Hindlimb muscle (tissue), 1 donor: ENCODE measurements around the gene PRR12. TPM values are rescaled to one million over a fixed set of nuclear protein-coding genes. Genes with fewer than 3 reads are reported as not detected.
A peak's percentile ranks its signal among the peaks of the same experiment; 100 is the strongest.
"Not testable (repeated sequence)": the region's sequence is repeated elsewhere in the genome, so short reads cannot be mapped to it uniquely, and the experiment has no call there.

ENCODE experiments used
- DNase-seq: peaks from one replicate; pipeline ENCODE4 v3.0.0-alpha.2; 2013
- polyA plus RNA-seq: library from polyadenylated mRNA; unstranded; fragments of 120-200 nt; gene quantifications from one replicate; pipeline ENCODE4 v1.2.1, GENCODE V29; 2013; ENCODE audit not compliant: insufficient read length

Gene PRR12
- polyA plus RNA-seq, 1 donor: 23.3 TPM

DNA sequence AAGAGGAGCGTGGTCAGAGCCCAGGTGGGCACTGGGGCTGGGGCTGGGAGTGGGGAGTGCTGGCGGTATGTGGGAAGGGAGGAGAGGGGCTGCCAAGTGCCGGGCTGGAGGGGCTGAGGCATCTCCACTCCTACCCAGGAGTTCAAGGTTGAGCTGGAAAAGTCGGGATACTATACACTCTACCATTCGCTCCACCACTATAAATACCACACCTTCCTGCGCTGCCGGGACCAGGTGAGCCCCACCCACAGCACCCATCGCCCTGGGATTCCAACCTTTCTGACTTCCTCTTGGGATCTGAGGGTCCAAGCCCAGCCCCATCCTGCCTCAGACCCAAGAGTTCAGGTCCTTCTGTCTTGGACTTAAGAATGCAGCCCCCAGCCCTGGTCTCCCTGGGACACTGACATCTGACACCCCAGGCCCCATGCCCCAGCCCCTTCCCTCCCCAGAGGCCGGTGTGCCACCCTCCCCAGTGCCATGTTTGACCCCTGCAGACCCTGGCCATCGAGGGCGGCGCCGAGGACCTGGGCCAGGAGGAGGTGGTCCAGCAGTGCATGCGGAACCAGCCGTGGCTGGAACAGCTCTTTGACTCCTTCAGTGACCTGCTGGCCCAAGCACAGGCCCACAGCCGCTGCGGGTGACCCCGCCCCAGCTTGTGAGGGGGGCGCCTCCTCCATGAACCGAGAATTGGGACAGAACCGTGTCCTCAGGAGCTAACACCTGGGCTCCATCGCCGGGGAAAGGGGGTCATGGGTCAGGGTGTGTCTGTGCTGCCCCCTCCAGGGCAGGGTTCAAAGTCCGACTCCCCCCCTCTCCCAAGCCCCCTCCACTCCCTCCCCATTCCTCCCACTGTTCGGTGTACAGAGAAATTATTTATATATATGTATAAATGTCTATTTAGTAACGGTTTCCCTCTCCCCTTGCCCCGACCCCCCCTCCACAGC is 34.3 kb downstream of the PRR12 start:
- DNase-seq: no peak

DNA sequence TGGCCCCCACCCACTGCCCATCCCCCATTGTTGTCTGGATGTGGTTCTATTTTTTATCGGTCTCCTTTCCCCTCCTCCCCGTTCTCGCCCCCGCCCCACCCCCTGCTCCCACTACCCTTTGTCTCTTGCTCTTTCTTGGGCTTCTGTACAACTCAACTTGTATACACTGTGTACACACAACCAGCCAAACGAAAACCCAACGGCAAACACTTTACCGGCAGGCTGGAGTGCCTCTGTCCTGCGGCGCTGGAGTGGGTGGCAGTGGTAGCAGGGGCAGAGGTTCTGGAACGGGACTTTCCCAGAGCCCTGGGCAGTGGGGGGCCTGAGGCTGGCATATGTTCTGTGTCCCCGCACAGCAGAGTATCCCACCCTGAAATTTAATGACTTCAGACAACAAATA is 35.2 kb downstream of the PRR12 start:
- no peak for DNase-seq

DNA sequence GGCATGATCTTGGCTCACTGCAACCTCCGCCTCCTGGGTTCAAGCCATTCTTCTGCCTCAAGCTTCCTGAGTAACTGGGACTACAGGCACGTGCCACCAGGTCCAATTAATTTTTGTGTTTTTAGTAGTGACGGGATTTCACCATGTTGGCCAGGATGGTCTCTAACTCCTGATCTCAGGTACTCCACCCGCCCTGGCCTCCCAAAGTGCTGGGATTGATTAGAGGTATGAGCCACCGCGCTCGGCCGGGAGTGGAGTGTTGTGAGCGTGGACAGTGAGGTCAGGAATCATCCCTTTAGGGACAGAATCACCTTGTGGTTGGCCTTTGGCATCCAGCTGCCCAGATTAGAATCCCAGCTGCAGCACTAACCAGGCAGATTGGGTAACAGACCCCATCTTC is 38.7 kb downstream of the PRR12 start:
- no peak for DNase-seq

DNA sequence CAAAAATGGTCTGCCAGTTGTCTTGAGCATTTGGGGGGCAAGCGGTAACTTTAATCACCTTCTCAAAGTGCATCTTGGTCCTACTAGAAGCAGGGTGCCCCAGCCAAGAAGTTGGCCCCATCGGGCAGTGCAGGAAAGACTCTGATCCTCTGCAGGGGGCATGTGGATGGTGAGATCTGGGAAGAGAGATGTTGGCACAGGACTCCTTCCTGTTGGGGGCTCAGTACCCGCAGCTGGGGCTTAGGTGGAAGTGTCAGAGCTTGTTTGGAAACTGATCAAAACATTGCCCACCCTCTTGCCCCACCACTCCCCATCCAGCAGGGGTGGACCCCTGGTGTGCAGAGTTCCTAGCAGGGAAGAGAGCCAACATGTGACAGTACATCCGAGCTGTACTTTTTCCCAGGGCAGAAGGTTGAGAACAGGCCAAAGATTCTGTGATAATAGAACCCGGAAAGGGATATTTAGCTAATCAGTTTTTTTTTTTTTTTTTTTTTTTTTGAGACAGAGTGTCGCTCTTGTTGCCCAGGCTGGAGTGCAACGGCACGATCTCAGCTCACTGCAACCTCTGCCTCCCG is 40.1 kb downstream of the PRR12 start:
- DNase-seq: no peak

DNA sequence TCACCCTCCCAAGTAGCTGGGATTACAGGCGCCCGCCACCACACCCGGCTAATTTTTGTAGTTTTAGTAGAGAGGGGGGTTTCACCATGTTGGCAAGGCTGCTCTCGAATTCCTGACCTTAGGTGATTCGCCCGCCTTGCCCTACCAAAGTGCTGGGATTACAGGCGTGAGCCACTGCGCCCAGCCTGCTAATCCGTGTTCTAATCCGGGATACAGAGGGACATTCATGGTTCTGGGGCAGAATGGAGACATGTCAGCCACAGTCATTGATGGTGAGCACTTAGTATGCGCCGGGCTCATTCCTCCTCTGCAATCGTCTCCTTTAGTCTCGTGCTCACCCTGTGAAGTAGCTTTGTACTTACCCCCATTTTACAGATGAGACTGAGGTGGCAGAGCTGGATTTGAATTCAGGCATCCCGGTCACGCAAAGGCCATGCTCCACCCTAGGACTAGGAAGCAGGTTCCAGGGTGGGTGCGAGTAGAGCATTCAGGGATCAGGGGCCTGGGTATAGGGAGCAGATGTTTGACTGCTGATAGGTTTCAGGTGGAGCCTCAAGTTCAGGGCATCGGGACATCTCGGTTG is 40.7 kb downstream of the PRR12 start:
- DNase-seq: no peak

DNA sequence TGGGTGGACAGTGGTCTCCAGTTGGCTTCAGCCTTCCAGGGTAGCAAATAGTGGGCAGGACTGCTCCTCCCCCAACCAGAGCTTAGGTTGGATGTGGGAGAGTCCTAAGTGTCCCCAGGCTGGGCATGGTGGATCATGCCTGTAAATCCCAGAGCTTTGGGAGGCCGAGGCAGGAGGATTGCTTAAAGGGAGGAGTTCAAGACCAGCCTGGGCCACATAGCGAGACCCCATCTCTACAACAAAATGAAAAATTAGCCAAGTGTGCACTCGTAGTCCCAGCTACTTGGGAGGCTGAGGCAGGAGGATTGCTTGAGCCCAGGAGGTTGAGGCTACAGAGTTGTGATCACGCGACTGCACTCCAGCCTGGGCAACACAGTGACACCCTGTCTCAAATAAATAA is 41.6 kb downstream of the PRR12 start:
- DNase-seq: no peak

DNA sequence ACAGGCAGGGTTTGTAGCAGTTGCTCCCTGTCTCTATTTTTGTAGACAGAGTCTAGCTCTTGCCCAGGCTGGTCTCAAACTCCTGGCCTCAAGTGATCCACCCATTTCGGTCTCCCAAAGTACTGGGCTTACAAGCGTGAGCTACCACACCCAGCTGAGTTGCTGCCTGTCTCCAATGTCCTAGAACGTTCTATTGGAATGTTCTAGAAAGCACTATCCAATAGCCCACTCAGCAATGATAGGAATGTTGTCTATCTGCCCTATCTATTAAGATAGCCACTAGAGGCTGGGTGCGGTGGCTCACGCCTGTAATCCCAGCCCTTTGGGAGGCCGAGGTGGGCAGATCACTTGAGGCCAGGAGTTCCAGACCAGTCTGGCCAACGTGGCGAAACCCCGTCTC is 42.3 kb downstream of the PRR12 start:
- DNase-seq: not testable (repeated sequence)

DNA sequence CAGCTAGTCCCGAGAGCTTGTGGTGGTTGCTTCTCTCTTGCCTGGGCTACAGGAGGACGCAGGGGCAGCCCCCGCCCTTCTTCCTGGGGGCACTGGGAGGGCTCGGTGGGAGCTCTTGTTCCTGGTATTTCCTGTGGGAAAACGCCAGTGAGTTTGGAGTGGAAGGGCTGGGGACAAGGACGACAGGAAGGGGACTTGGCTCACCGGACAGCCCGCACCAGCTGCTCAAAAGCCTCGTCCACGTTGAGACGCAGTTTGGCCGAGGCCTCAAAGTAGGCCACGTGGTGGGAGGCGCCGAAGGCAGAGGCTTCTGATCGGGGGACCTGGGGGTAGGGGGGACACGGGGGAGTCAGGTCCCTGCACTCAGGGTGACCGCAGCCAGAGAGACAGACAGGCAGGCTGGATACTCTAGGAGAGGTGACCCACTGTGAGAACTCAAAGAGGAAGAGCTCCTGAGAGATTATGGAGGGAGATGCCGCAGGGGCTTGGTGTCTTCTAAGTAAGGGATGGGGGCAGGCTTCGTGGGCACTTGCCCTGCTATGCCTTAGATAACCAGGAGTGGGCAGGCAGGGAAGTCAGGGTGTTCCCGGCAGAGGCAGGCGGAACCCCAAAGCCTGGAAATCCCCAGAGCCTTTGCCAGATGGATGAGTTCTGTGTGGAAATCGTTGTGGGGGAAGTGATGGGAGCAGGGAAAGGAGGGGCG is 44.7 kb downstream of the PRR12 start:
- DNase-seq: no peak

DNA sequence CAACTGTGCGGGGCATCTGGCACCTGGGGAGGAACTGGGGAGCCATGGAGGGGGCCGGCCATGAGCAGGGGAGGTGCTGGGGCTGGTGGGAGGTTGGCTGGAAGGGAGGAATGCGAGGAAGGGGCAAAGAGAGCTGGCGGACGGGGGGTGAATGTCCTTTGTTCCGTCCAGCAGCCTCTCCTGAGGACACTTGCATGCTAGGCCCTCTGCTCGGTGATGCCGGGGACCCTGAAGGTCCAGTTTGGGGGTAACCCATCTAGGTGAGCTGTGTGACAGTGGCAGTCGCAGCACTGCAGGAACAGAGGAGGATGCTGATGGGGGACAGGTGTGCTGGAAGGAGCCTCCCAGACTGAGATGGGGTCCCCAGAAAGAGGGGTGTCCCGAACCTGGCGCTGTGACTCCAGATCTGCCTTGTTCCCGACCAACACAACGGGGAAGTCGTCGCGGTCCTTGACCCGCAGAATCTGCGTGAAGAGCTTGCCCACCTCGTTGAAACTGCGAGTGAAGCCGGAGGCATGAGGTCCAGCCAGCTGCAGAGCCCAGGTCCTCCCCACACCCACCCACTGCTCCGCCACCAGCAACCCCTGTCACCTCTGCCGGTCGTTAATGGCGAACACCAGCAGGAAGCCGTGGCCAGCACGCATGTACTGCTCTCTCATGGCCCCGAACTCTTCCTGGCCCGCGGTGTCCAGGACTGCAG is 45.4 kb downstream of the PRR12 start:
- DNase-seq: no peak

DNA sequence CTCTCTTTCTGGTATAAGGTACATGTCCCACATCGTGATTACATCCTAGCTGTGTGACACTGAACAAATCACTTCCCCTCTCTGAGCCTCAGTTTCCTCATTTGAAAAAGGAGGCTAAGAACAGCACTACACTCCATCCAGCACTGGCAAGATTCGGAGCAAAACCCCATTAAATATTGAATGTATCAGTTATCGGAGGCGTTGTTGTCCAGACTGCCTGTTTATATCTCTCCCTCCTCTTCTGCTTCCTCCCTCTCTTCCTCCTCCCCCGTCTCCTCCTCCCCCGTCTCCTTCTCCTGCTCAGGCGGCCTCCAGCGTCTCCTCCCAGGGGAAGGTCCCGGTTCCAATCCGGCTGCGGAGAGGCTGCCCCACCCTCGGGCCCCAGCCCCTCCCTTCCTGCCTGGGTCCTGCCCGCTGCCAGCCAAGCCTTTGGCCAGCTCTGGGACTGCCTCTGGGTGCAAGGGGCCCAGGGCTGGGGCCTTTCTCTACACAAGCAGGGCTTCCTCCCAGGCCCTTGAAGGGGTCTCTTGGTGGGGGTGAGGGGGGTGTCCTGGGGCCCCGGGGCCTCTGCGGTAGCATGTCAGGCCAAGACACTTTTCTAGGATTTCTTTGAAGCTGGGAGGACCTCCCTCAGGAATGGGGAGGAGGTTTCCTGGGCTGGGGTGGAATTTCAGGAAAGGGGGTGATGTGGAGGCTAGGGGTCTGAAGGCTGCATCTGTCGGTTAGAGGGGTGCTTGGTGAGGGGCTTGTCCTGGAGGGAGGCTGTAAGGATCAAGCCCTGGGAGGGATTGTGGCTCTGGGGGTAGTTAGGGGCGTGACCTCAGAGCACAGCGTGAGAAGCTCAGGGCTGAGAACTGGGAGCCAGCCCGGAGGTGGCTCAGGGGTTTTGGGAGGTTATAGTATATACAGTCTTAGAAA is 47.1 kb downstream of the PRR12 start:
- peak; percentile 63 for DNase-seq

DNA sequence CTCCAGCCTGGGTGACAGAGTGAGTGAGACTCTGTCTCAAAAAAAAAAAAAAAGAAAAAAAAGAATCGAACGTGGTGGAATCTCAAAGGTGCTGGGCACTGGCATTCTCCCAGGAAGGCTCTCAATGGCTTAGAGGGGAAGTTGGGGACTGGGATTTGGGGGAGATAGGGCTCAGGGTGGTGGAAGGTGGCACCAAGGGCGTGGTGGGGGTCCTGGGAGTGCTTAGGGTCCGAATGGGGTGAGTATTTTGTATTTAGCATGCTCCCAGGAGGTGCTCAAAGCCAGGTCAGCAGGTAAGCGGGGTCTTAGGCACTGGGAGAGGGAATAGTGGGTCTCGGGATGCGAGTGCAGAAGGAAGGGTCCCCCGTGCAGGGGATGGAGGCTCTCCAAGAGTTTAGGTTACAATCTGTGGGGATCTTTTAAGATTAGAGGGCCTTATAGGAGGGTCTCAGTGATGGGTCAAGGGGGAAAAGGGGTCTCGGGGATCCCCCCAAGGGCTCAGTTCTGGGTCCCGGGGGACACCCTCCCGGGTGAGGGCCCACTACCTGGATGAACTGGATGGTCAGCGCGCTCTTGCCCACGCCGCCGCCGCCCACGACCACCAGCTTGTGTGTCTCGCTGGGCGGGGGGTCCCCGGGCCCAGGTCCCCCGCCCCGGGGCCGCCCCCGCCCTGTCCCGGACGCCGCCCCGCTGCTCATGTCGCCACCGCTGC is 48.6 kb downstream of the PRR12 start:
- DNase-seq: peak; percentile 29

DNA sequence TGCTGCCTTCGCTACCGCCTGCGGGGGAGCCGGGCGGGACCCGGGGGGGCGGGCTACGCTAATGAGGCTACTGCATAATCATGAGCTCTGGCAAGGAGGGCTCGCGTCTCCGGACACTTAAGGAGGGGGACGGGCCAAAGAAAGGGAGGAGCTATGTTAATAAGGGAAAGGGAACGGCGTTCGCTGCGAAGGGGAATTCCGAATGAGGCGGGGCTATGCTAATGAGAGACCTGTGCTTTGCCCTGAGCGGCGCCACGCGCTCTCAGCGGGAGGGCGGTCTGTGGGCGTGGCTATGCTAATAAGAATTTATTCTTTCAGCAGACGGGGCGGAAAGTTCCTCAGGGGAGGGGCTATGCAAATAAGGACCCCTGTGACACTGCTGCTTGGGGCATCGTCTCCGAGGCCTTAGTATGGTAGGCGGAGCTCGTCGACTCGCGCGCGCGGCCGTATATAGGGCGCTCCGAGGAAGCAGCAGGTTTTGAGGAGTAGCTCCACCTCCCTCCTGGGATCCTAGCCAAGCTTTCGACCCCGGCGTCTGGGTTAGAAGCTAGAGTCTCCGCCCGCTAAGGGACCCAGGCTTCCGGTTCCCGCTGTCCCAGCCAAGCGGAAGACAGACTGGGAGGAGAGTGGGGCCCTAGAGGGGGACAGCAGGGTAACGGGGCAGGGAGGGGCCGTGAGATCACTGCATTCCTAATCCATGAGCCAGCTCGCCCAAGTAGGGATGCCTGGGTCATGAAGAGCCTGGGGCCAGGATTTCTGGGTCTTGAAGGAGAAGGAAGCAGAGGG is 49.3 kb downstream of the PRR12 start, which contains the start of gene RRAS:
TSS of gene RRAS (minus strand) at position 31 of the 786 bp plus-strand sequence. CDS start 45 bp downstream, outside the sequence.
- DNase-seq: peak; percentile 100

DNA sequence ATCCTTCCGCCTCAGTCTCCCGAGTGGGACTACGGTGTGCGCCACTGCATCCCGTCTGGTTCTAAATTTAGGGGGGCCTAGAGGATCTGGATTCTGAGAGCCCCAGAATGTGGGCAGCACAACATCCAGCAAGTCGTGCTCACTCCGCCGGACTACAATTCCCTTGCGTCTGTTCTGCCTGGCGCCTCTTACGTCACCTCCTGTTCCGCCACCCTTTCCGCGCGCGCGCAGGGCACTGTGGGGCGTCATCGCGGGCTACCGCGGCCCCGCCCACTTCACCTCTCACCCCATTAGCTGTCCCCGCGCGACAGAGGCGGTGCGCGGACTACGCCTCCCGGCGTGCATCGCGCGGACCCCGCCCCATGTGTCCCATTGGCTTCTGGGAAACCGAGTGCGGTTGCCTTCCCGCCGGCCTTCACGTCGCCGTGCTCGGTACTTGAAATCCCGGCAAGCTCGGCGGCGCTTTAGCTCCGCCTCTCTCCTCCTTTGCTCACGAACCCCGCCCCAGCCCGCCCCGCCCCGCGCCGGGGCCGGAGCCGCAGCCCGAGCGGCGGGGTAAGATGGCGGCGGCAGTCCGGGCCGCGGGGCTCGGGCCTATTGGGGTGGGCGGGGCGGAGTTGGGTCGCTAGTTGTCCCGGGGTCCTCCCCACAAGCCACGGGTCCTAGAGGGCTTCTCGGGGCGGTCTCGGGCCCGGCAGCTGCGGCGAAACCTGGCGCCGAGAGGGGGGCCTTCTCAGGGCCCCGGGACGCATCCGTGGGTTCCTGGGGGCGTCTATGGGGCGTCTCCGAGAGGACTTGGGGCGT is 50.9 kb downstream of the PRR12 start, which contains the start of gene SCAF1:
TSS of gene SCAF1 (plus strand) at position 522 of the 804 bp plus-strand sequence. CDS start 2,818 bp downstream, outside the sequence.
- DNase-seq: peak; percentile 100

DNA sequence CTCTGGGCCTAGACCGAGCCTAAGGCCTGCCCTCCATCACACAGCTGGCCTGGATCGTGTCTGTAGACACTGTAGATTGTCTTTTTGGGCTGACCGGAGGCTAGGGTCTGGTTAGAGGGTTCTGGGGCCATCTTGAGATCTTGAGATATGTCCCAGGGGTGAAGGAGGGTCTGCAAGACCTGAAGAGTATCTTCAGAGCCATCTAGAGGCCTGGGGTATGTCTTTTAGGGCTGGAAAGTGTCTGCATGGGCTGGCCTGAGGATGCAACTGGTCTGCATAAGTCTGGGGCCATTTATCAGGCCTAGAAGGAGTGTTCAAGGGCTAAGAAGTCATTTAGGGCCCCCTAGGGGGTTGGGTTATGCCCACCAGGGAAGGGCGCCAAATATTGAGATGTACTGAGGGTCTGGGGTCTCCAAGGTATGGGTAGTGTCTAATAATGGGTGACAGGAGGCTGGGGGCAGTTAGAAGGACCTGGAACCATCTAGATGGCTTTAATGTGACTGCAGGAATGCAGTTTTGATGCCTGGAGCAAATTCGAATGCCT is 51.6 kb downstream of the PRR12 start:
- no peak for DNase-seq

DNA sequence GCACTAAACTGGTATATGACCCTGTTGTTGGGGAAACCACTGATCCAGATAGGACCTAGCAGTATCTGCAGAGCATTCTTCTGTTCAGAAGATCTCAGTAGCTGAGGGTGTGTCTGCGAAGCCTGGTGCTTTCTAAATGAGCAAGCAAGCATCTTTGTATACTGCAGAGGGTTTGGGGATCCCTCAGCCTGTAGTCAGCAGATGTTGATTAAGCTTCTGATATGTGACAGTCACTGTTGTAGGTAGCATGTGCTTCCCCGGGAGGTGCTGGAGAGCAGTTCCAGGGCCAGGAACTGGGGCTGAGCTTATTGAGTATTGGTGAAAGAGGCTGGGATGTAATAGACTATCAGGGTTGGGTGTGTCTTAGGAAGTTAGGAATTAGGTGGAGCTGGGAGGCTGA is 52.5 kb downstream of the PRR12 start:
- DNase-seq: no peak

DNA sequence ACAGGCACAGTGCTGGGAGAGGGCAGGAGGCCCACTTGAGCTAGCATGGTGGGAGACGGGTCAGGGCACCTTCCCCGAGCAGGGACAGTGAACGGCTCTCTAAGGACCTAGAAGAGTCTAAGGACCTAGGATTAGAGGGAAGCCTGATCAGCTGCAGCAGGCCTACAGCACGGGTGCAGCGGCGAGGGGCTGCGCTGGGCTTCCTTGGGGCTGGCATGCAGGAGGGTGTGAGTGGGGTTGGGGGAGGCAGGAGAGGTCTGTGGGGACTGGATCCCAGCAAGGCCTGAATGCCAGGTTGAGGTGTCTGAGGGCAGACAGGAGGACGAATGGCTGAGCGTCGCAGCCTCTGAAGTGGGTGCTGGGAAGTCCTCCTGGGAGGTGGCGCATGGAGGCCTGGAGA is 54.6 kb downstream of the PRR12 start:
- DNase-seq: no peak

DNA sequence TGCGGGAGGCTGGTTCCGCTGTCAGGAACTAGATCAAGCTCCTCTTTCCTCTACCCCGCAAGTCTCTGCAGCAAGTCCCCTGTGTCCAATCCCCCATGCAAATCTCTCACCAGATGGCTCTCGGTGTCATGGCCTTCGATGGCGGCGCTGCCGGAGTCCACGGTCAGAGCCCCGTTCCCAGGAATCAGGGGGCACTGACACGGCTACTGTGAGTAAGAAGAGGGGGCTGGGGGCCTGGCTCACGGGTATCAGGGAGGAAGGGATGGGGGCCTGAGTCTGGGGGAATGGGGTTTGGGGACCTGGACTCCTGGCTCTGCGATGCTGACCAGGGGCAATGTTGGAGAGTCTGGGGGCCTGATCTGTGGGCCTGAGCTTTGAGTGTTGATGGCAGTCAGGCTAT is 55.0 kb downstream of the PRR12 start:
- no peak for DNase-seq

DNA sequence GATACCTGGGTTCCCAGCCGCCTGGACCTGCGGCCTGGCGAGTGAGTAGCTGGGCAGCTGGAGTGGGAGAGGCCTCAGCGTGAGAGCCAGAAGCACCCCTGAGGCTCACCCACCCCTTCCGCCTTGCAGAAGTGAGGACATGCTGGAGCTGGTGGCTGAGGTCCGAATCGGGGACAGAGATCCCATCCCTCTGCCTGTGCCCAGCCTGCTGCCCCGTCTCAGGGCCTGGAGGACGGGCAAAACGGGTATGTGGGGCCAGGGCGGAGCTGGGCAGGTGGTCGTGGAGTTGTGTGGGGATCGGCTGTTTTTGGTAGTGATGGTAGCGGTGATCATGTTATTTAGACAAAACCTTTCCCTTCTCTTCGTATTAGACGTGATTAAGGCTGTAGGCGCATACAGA is 55.6 kb downstream of the PRR12 start:
- DNase-seq: no peak
